Measurements from ENCODE around the gene TSSK1B.

Gene TSSK1B

GRCh38 chr5:113394658-113395057 is 40.1 kb downstream of the TSSK1B start:
- no peaks in the 10 kb centered on the region for H3K27me3 ChIP-seq (ENCODE audit: insufficient read depth, poor library complexity, severe bottlenecking)
- TF ChIP-seq SPI1 (IDR thresholded peaks at IDR 0.05; ENCODE audit: borderline replicate concordance, low read depth) (no peak), REST (IDR thresholded peaks at IDR 0.05; ENCODE audit: insufficient replicate concordance, low read depth) (no peak), CTCF (IDR thresholded peaks at IDR 0.05; ENCODE audit: insufficient read depth, low read length) (no peak), POLR2AphosphoS5 (IDR thresholded peaks at IDR 0.05; ENCODE audit: low read depth) (no peak), GABPA (IDR thresholded peaks at IDR 0.05; ENCODE audit: low read depth) (no peak)
- no peak for DNase-seq (ENCODE audit: low read depth in 1 of 2, low spot score in 1 of 2)
- no peak overlapping the region for H3K4me3 ChIP-seq (replicated peaks; ENCODE audit: insufficient read depth, low read length)
- H3K27ac ChIP-seq (replicated peaks) = no peak overlapping the region

GRCh38 chr5:113390224-113390623 is 44.6 kb downstream of the TSSK1B start:
- DNase-seq (ENCODE audit: low read depth in 1 of 2, low spot score in 1 of 2) = no peak
- Histone ChIP-seq H3K27ac (replicated peaks) (no peak overlapping the region), H3K27me3 (ENCODE audit: insufficient read depth, poor library complexity, severe bottlenecking) (no peaks in the 10 kb centered on the region), H3K4me3 (replicated peaks; ENCODE audit: insufficient read depth, low read length) (no peak overlapping the region)
- TF ChIP-seq POLR2AphosphoS5 (IDR thresholded peaks at IDR 0.05; ENCODE audit: low read depth) (no peak), GABPA (IDR thresholded peaks at IDR 0.05; ENCODE audit: low read depth) (no peak), REST (IDR thresholded peaks at IDR 0.05; ENCODE audit: insufficient replicate concordance, low read depth) (no peak), SPI1 (IDR thresholded peaks at IDR 0.05; ENCODE audit: borderline replicate concordance, low read depth) (no peak), CTCF (IDR thresholded peaks at IDR 0.05; ENCODE audit: insufficient read depth, low read length) (no peak)

- no peak overlapping the region for H3K27ac ChIP-seq (replicated peaks)
- DNase-seq (ENCODE audit: low read depth in 1 of 2, low spot score in 1 of 2) = no peak
- no peak overlapping the region for H3K4me3 ChIP-seq (replicated peaks; ENCODE audit: insufficient read depth, low read length)
- H3K27me3 ChIP-seq (ENCODE audit: insufficient read depth, poor library complexity, severe bottlenecking) = no peaks in the 10 kb centered on the region
- TF ChIP-seq SPI1 (IDR thresholded peaks at IDR 0.05; ENCODE audit: borderline replicate concordance, low read depth) (no peak), GABPA (IDR thresholded peaks at IDR 0.05; ENCODE audit: low read depth) (no peak), POLR2AphosphoS5 (IDR thresholded peaks at IDR 0.05; ENCODE audit: low read depth) (no peak), REST (IDR thresholded peaks at IDR 0.05; ENCODE audit: insufficient replicate concordance, low read depth) (no peak), CTCF (IDR thresholded peaks at IDR 0.05; ENCODE audit: insufficient read depth, low read length) (no peak)
Observed at GRCh38 chr5:113389116-113389515, 45.7 kb downstream of the TSSK1B start.

Measured in HL-60 (cell line).